Measurements from ENCODE around the gene NEK6.

Gene NEK6

DNA sequence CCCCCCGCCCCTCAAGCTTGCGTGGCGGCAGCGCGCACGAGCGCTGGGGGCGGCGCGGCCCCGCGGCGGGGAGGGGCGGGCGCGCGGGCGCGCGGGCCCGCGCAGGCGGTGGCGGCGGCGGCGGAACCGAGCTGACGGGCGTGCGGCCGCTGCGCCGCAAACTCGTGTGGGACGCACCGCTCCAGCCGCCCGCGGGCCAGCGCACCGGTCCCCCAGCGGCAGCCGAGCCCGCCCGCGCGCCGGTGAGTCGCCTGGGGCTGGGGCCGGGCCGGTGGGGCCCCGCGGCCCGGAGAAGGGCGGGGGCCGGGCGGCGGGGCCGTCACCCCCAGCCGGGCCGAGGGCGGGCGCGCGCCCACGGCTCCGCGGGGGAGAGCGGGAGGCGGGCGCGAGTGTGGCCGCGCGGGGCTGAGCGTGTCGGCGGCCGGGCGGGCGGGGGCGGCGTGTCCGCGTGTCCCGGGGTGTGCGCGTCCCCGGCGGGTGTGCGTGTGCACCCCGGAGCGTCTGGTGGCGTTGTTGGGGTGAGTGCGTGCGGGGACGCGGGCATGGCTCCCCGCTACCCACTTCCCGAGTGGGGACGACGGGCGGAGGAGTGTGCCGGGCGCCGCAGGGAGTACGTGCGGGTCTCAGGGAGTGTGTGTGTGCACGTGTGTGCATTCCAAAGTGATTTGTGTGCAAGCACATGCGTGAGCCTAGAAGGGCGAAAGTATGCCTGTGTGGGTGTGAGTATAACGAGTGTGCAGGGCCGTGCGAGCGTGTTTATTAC lies at the start of gene NEK6:
NEK6 (plus strand) TSS at position 106 of the 763 bp plus-strand sequence. CDS start 44,016 bp downstream, outside the sequence.
- H3K4me3 ChIP-seq (ENCODE audit: low read length) = peak within 1 kb of the TSS; percentile 87
- no peak for DNase-seq (ENCODE audit: low read depth)
- TF ChIP-seq, protein P1, sequence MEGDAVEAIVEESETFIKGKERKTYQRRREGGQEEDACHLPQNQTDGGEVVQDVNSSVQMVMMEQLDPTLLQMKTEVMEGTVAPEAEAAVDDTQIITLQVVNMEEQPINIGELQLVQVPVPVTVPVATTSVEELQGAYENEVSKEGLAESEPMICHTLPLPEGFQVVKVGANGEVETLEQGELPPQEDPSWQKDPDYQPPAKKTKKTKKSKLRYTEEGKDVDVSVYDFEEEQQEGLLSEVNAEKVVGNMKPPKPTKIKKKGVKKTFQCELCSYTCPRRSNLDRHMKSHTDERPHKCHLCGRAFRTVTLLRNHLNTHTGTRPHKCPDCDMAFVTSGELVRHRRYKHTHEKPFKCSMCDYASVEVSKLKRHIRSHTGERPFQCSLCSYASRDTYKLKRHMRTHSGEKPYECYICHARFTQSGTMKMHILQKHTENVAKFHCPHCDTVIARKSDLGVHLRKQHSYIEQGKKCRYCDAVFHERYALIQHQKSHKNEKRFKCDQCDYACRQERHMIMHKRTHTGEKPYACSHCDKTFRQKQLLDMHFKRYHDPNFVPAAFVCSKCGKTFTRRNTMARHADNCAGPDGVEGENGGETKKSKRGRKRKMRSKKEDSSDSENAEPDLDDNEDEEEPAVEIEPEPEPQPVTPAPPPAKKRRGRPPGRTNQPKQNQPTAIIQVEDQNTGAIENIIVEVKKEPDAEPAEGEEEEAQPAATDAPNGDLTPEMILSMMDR (conservative IDR thresholded peaks at IDR 0.05; ENCODE audit: low read depth, low read length) = no peak

- TF ChIP-seq, protein P1 (conservative IDR thresholded peaks at IDR 0.05; ENCODE audit: low read depth, low read length) = no peak
- no peak for DNase-seq (ENCODE audit: low read depth)
Observed at GRCh38 chr9:124208571-124208970, 49.2 kb upstream of the NEK6 start.

DNA sequence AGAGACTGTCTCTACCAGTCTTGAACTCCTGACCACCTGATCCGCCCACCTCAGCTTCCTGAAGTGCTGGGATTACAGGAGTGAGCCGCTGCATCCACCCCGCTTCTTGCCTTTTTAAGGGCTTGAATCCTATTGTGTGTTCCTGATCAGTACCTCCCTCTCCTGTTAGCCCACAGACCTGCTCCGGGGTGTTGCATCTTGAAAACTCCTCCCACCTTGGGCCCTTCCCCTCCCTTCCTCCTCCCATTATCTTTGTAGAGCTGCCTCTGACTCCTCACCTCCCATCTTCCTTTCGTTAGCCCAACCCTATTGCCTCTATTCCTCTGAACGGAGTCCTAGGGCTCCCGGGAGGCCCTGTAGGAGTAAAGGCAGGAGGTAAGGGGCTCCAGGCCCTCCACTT lies 48.5 kb upstream of the NEK6 start:
- DNase-seq (ENCODE audit: low read depth) = no peak
- TF ChIP-seq, protein P1 (conservative IDR thresholded peaks at IDR 0.05; ENCODE audit: low read depth, low read length) = no peak
- no peak overlapping the region for H3K4me3 ChIP-seq (ENCODE audit: low read length)

More at GRCh38 chr9:124208571-124208970, 49.2 kb upstream of the NEK6 start:
- no peak overlapping the region for H3K4me3 ChIP-seq (ENCODE audit: low read length)

- TF ChIP-seq, protein P1 (conservative IDR thresholded peaks at IDR 0.05; ENCODE audit: low read depth, low read length) = no peak
- DNase-seq (ENCODE audit: low read depth) = no peak
- H3K4me3 ChIP-seq (ENCODE audit: low read length) = no peak overlapping the region
Observed at GRCh38 chr9:124209774-124210173, 48.0 kb upstream of the NEK6 start.

- DNase-seq (ENCODE audit: low read depth) = no peak
Observed at GRCh38 chr9:124210697-124211096, 47.1 kb upstream of the NEK6 start.

DNA sequence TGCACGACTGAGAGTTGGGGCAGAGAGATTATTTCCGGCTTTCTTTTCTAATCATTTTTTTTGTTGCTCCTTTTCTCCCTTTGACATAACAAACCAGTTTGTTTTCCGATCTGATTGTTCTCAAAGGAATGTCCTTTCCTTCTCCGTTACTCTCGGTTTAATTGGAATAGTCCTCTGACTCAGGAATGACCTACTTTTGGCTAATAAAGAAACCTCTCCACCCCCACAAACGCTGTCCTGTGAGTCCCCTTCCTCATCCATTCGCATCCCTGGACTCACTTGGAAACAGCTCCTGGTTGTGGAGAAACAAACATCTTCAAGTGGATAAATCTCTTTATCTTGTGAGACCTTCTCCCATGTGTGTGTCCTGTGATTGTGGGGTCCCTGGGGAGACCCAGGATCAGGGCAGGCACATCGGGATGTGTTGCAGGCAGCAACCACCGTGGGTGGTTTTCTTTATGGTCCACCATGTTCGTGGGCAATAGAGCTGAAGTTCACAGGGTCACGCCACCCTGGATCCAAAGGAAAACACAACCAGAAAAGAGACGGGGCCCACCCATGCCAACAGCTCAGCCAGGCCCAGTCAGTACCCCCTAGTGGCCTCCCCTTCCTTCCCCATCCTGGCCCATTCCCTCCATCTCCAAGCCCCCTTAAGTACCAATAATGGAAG lies 45.2 kb upstream of the NEK6 start:
- H3K4me3 ChIP-seq (ENCODE audit: low read length) = no peak overlapping the region
- TF ChIP-seq, protein P1 (conservative IDR thresholded peaks at IDR 0.05; ENCODE audit: low read depth, low read length) = no peak
- peak; percentile 7 for DNase-seq (ENCODE audit: low read depth)

More at GRCh38 chr9:124210697-124211096, 47.1 kb upstream of the NEK6 start:
- TF ChIP-seq, protein P1 (conservative IDR thresholded peaks at IDR 0.05; ENCODE audit: low read depth, low read length) = no peak
- H3K4me3 ChIP-seq (ENCODE audit: low read length) = no peak overlapping the region

All from retinal pigment epithelial cell (primary cell).